ENCODE data around the gene GPANK1. TPM values are rescaled to one million over a fixed set of nuclear protein-coding genes. Genes with fewer than 3 reads are reported as not detected.

The GPANK1 gene
- total and polyA plus RNA-seq, 9 of the 15 experiments (the other 6 are each of a cell fraction or from before 2014, with no cell fraction given), result 32.2 to 111 (median 46.3) TPM

GRCh38 chr6:31665501-31666336, 922 bp upstream of the GPANK1 start, which contains the start of gene CSNK2B (continued):
- no peak for TF ChIP-seq TEAD4 (IDR thresholded peaks at IDR 0.05; ENCODE audit: low read length)
- no peak for TF ChIP-seq TEAD4 (CRISPR knock-in tag; IDR thresholded peaks at IDR 0.05; ENCODE audit: borderline replicate concordance)
- no peak for TF ChIP-seq ZNF146 (CRISPR knock-in tag; IDR thresholded peaks at IDR 0.05; ENCODE audit: unreplicated experiment)
- TF ChIP-seq ZNF668 (CRISPR knock-in tag; IDR thresholded peaks at IDR 0.05), result no peak
- no peak; the same call in 1 of the 2 replicates for TF ChIP-seq ZFP91 (CRISPR knock-in tag; IDR thresholded peaks at IDR 0.05)
- TF ChIP-seq, protein P1, sequence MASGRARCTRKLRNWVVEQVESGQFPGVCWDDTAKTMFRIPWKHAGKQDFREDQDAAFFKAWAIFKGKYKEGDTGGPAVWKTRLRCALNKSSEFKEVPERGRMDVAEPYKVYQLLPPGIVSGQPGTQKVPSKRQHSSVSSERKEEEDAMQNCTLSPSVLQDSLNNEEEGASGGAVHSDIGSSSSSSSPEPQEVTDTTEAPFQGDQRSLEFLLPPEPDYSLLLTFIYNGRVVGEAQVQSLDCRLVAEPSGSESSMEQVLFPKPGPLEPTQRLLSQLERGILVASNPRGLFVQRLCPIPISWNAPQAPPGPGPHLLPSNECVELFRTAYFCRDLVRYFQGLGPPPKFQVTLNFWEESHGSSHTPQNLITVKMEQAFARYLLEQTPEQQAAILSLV (tag; IDR thresholded peaks at IDR 0.05), result no peak
- 0 out of 2 replicates have a peak, but pooled peaks have one; percentile 17 for TF ChIP-seq ZNF785 (CRISPR knock-in tag; IDR thresholded peaks at IDR 0.05)
- no peak for TF ChIP-seq RAD21 (CRISPR knock-in tag; conservative IDR thresholded peaks at IDR 0.05 in 1 of 2, IDR thresholded peaks at IDR 0.05 in 1 of 2)
- TF ChIP-seq ZNF41 (CRISPR knock-in tag; conservative IDR thresholded peaks at IDR 0.05), result no peak; the same call in 1 of the 2 replicates
- peak; percentile 18; the same call in 1 of the 2 replicates for TF ChIP-seq KLF6 (CRISPR knock-in tag; IDR thresholded peaks at IDR 0.05; ENCODE audit: borderline replicate concordance)
- no peak for TF ChIP-seq MNT (conservative IDR thresholded peaks at IDR 0.05)
- no peak for TF ChIP-seq ZNF165 (CRISPR knock-in tag; IDR thresholded peaks at IDR 0.05; ENCODE audit: borderline replicate concordance)
- no peak for TF ChIP-seq SMARCB1 (IDR thresholded peaks at IDR 0.05; ENCODE audit: insufficient read length, low read depth)
- peak; percentile 78; the same call in 1 of the 2 replicates for TF ChIP-seq MTA1 (IDR thresholded peaks at IDR 0.05; ENCODE audit: borderline replicate concordance)
- TF ChIP-seq CCAR2 (IDR thresholded peaks at IDR 0.05; ENCODE audit: low read depth, low read length), result no peak
- no peak for TF ChIP-seq FOXA3 (CRISPR knock-in tag; conservative IDR thresholded peaks at IDR 0.05 in 1 of 2, IDR thresholded peaks at IDR 0.05 in 1 of 2)
- peak; percentile 15 for TF ChIP-seq E2F4 (CRISPR knock-in tag; IDR thresholded peaks at IDR 0.05; ENCODE audit: low read depth)
- TF ChIP-seq NR4A1 (CRISPR knock-in tag; IDR thresholded peaks at IDR 0.05), result peak; percentile 55; the same call in 1 of the 2 replicates
- TF ChIP-seq NR4A1 (tag; IDR thresholded peaks at IDR 0.05), result no peak
- TF ChIP-seq, protein P2, sequence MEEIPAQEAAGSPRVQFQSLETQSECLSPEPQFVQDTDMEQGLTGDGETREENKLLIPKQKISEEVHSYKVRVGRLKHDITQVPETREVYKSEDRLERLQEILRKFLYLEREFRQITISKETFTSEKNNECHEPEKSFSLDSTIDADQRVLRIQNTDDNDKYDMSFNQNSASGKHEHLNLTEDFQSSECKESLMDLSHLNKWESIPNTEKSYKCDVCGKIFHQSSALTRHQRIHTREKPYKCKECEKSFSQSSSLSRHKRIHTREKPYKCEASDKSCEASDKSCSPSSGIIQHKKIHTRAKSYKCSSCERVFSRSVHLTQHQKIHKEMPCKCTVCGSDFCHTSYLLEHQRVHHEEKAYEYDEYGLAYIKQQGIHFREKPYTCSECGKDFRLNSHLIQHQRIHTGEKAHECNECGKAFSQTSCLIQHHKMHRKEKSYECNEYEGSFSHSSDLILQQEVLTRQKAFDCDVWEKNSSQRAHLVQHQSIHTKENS (CRISPR knock-in tag; IDR thresholded peaks at IDR 0.05), result 0 out of 2 replicates have a peak, but pooled peaks have one; percentile 55
